Activated gamma-delta T cell treated with anti-CD3 and anti-CD28 coated beads, Interleukin-2, amount 50 U/mL, for 16 hours (primary cell): ENCODE data around the gene PSG7.
"Not testable (repeated sequence)": the region's sequence is repeated elsewhere in the genome, so short reads cannot be mapped to it uniquely, and the experiment has no call there.

Source experiments
- DNase-seq: peaks from one replicate; pipeline ENCODE4 v3.0.0-alpha.2; 2020; ENCODE audit warnings: low read depth

Gene PSG7

DNA sequence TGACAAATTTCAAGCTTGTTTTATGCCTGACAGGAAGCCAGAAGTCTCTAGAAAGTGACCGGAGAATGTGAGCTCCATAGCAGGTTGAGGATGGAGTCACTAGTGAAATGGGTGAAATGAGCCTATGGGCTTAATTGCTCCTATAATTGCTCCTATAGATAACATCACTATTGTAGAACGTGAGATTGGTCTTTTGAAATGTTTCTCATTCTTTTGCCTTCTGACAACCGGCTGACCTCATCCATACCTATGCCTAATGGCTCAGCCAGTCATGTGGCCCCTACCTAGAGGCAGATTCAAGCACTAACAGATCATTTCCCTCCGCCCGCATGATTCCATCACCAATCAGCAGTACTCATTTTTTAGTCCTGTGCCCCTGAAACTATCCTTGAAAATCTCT is 23.5 kb downstream of the PSG7 start:
- DNase-seq, result not testable (repeated sequence)

DNA sequence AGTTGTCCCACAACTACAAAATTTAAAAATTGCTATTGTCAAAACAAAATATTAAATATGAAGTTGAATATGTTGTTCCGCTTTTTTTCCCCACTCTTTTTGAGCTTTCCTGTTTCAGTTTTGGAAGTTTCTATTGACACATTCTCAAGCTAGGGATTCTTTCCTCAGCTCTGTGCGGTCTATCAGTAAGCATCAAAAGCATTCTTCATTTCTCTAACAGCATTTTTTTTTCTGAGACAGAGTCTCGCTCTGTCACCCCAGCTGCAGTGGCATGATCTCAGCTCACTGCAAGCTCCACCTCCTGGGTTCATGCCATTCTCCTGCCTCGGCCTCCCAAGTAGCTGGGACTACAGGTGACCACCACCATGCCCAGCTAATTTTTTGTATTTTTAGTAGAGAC is 24.1 kb downstream of the PSG7 start:
- not testable (repeated sequence) for DNase-seq

DNA sequence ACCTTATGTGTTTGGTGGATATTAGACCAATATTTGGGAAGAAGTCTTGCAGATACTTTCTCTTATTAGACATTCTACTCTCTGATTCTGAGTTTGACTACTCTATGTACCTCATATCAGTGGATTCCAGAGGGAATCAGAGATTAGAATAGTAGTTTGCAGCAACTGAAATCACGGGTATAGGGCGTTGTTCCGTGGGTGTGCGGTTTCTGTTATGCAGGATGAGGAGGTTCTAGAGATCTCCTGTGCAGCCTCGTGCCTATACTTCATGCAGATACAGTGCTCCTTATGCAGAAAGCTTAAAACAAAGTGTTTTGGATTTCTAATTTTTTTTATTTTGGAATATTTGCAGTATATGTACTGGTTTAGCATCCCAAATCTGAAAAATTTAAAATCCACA is 25.3 kb downstream of the PSG7 start:
- DNase-seq, result not testable (repeated sequence)

DNA sequence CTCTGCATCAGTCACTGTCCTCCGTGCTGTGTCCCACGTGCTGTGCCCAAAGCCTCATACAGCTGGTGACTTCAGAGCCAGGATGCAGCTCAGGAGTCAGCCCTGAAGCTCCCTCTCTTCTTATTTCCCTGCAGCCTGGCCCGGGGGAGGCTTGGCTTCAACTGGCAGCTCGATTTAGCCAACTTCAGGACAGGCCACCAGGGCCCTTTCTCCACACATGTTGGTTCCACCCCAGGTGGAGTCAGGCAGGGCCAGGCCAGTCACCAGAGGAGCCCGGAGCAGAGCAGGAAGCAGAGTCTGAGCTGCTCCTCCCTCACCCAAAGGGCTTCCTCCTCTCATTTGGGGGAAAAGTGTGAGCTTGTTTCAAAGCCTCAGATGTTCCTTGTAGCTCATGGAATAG is 30.8 kb downstream of the PSG7 start:
- DNase-seq, result not testable (repeated sequence)

DNA sequence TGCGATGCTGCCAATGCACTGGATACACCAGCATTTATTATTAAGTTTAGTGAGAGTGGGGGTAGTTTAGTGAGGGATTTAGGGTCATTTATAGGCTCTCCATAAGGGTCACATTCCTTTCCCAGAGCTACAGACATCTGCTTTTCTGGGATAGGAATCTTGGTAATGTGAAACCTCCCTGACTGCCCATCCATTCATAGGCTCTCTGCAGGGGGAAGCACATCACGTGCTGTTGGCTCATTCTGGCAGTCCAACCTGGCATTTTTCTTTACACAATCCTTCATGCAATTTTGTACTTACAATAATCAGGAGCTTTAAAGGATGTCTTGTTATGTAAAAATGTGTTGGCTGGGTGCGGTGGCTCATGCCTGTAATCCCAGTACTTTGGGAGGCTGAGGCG is 36.4 kb downstream of the PSG7 start:
- not testable (repeated sequence) for DNase-seq

DNA sequence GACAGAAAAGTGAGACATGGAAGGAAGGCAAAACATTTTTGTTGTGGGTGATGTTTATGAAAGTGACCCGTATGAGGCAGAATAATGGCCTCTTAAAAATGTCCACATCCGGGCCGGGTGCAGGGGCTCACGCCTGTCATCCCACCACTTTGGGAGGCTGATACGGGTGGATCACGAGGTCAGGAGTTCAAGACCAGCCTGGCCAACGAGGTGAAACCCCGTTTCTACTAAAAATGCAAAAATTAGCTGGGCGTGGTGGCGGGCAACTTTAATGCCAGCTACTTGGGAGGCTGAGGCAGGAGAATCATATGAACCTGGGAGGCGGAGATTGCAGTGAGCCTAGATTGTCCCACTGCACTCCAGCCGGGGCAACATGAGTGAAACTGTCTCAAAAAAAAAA is 37.3 kb downstream of the PSG7 start:
- not testable (repeated sequence) for DNase-seq

DNA sequence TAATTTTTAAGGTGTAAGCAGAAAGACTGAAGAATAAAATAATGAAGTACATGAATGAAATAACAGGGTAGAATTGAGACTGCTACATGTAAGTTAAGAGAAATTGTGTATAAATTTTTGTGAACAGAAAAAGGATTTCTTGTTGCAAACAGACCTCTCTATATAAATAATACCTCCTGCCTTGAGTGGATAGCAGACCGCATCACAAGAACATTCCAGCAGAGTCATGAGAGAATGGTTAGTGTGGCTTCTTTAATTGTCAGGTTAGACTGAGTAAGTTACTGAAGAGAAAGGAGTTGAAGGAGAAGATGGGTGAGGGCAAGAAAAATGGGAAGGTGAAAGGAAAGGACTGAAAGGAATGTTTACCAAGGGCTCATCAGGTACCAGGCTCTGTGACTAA is 37.9 kb downstream of the PSG7 start:
- not testable (repeated sequence) for DNase-seq

DNA sequence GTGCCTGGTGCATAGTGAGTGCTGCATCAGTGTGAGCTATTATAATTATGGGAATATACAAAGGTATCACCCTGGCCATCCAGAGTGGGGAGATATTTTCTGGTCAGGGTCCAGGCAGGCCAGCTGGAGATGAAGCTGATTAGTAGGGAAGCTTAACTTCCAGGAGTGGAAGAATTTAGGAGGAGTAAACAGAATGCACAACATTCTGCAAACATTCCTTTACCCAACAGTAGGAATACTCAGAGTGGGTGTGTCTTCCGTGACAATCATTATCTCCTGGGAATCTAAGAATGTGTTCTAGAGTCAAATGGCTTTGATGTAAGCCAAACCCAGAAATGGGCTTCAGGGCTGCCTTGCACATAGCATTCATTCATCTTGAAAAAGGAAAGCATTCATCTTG is 38.4 kb downstream of the PSG7 start:
- DNase-seq, result not testable (repeated sequence)

DNA sequence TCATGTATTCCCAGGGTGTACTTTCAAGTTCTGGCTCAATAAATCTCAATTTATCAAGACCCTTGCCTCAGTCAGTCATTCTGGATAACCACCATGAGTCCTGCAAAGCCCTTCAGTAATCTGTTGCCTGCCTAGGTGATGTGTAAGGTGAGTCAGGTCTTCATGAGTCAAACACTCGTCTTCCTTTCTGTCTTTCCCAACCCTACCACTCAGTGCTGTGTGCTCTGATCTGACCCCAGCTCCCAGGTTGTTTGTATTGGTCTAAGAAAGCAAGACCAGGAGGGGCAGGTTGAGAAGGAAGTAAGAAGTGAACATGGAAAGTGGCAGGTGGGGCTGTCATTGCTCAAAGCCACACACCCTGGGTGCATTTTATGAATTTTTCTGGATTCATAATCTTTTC is 39.3 kb downstream of the PSG7 start:
- not testable (repeated sequence) for DNase-seq

DNA sequence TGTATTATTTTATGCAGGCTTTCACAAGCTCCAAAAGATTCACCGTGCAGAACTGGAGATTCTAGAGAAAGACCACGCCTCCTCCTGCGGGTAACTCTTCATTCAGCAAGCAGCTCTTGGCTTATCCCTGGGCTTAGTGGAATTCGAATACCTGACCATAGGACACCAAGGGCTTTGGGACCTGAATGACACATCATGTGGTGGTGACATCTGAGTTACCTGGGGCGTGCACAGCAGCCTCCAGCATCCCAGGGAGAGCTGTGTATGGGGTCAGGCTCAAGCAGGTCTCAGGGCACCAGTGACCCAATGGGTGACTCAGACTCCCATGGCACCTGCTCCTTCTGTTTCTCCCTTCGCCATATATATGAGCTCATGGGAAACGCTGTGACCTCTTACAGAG is 46.6 kb downstream of the PSG7 start:
- not testable (repeated sequence) for DNase-seq

DNA sequence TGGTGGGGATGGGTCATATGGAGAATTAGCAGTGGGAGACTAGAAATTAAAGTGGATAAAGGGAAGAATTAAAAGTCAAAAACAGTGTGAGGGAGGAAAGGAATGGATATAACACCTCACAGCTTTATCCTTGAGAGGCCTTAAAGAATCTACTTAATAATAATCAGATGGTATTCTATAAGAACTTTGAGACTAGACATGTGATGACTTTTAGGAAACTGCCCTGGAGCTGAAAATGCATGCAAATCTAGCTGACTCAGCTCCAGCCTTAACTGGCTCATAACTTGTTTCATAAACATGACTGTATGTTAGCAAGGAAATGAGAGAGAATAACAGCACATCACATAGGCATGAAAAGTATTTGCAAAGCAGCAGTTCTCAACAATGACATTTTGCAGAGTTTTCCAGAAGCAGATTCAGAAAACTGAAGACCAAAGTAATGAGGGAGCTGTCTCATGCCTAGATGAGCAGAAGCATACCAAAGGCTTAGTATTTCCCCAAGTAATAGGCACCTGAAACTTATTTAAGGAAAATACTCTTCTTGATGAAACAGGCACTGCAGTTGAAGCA is 49.0 kb downstream of the PSG7 start:
- DNase-seq, result not testable (repeated sequence)

DNA sequence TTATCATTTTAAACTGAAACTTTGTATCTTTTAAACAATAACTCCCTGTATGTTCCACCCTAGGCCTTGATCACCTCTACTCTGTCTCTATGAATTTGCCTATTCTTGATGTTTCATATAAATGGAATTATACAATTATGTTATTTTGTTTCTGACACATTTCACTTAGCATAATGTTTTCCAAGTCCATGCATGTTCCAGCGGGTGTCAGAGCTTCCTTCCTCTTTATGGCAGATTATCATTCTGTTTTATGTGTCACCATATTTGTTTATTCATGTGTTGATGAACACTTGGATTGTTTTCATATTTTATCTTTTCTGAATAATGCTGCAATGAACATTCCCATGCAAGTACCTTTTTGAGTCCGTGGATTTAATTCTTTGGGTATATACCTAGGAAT is 54.3 kb downstream of the PSG7 start:
- DNase-seq, result not testable (repeated sequence)

DNA sequence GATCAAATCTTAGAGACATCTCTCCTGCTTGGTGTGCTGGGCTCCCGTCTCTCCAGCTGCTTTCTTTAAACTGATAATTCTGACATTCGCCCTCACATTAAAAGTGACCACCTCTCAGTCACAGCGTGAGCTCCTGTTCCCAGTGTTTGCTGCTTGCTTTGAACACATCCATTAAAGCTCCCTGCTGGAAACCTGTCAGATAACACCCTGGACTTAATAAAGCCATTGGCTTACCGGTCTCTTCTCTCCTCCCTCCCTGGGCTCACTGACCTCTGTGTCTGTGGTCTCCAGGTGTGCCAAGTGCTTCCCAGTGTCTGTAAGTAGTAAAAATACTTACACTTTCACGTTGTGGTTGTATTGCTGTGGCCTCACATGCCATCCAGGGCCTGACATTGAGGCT is 55.0 kb downstream of the PSG7 start:
- DNase-seq, result not testable (repeated sequence)

DNA sequence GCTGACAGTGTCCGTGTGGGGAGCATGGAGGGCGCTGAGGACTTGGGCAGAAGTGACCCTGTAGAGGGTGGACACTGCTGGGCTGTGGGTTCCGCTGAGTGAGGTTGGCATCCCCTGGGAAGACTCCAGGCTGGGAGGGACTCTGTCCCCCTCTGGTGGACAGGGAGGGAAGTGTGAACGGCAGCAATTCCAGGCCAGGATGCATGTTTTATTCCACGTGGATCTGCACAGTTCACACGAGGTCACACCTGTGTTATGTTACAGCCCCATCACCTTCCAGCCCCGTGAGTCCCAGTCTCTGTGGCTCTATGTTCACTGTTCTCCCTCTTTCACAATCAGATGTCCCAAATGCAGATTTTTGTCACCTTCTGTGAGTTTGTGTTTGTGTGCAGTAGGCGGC is 55.7 kb downstream of the PSG7 start:
- not testable (repeated sequence) for DNase-seq

DNA sequence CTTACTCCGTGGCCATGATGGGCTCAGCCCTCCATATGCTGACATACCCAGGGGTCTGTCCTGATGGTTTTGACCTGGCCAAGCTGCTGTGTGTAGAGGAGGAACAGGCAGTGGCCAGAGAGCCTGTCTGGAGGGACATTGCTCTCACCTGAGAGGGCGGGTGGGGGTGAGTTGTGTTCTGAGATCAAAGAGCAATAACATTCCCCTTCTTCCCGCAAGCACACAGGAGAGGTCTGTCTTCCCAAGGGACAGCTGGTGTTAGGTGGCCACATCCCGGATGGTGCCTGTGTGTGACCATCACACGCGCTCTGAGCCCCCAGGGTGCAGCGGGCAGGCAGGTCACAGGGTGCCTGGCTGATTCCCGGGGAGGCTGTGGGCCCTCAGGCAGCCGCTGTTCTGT is 56.4 kb downstream of the PSG7 start:
- DNase-seq, result not testable (repeated sequence)

DNA sequence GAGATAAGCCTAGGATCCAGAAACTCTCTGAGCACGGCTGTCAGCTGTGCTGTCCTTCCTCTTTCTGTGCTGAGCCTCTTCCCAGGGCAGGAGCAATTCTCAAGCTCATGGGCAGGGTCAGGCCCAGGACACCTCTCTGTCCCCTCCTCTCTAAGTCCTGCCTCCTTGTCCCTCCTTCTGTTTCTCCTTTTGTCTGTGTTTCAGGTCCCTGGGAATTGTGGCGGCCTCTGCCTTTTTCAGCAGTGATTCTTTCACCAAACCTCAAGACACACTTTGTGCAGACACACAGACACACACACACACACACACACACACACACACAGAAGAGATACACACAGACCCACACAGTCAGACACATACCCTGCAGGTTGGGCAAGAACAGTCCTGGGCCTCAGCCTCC is 57.4 kb downstream of the PSG7 start, which contains the start of gene PSG1:
Gene PSG1, minus strand, starts transcription at position 101 of the 400 bp plus-strand sequence. CDS start 132 bp downstream, outside the sequence.
- DNase-seq, result no peak

DNA sequence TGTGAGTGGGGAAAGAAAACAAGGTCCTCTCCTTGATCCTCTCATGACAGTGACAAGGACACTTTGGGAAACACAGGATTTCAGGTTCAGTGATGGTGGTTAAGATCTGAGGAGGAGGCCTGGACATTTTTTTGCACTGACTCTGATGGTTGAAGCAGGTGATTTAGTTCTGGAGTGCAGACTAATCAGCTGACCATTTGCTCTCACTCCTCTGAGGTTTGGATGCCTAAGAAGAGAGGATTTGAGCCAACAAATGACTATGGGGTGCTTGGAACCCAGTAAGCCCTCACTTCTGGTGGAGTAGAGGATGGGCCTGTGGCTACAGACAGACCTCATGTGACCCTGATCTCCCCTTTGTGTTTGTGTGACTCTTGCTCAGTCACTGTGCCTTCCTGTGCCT is 60.4 kb downstream of the PSG7 start:
- not testable (repeated sequence) for DNase-seq

DNA sequence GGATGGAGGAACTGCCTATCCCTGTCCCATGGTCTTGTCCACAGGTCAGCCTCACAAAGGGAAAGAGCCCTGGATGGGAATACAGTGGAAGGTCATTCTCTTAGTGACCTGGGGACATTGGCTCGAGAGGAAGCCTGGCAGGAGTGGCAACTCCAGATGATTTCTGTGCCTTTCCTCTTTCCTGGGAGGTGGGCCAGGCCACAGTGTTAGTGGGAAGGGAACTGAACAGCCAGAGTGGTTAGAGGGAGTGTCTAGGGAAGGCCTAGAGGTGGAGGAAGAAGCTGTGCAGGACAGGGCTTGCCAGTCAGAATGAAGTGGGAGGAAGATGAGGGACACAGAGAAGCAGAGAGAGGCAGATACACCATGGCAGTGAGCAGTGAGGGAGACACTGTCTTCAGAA is 61.1 kb downstream of the PSG7 start:
- DNase-seq, result not testable (repeated sequence)

DNA sequence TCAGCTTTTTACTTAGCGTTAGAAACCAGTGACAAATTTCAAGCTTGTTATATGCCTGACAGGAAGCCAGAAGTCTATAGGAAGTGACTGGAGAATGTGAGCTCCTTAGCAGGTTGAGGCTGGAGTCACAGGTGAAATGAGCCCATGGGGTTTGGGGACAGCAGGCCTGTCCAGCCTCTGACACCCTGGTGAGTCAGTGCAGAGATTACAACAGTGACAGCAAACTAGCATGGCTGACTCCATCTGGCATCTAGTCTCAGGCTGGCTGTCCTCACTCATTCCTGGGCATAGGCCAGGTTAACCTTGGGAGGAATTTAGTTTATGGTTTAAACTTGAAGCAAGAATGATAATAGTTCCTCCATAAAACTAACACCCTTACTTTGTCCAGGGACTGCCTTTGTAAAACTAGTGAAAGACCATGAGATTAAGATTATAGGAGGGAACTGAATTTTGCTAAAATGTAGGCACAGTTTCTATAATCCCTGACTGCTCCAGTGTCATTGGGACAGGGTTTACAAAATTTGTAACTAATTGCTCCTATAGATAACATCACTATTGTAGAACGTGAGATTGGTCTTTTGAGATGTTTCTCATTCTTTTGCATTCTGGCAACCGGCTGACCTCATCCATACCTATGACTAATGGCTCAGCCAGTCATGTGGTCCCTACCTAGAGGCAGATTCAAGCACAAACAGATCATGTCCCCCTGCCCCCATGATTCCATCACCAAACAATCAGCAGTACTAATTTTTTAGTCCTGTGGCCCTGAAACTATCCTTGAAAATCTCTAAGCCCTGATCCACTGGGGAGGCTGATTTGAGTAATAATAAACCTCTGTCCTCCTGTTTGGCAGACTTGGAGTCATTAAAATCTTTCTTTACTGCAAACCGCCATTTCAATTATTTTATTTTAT is 61.9 kb downstream of the PSG7 start:
- DNase-seq, result not testable (repeated sequence)

DNA sequence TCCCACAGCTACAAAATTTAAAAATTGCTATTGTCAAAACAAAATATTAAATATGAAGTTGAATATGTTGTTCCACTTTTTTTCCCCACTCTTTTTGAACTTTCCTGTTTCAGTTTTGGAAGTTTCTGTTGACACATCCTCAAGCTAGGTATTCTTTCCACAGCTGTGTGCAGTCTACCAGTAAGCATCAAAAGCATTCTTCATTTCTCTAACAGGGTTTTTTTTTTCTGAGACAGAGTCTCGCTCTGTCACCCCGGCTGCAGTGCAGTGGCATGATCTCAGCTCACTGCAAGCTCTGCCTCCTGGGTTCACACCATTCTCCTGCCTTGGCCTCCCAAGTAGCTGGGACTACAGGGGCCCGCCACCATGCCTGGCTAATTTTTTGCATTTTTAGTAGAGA is 62.9 kb downstream of the PSG7 start:
- DNase-seq, result not testable (repeated sequence)
